HepG2 (cell line): ENCODE data around the gene TMBIM1. TPM values are rescaled to one million over a fixed set of nuclear protein-coding genes. Genes with fewer than 3 reads are reported as not detected.

ENCODE experiments used
- HCFC1 ChIP-seq: fragments of 150-350 bp; IDR thresholded peaks from 2 replicates; pipeline ENCODE4 v1.6.1; 2014; ENCODE audit warnings: low read depth, low read length
- ISL2 ChIP-seq: sonication (generic); formaldehyde crosslinking; IDR thresholded peaks from 2 replicates; pipeline ENCODE4 v1.5.0; 2020; ENCODE audit warnings: missing genetic modification reagents
- SIN3A ChIP-seq: IDR thresholded peaks from 2 replicates; pipeline ENCODE4 v1.6.1; 2011; ENCODE audit warnings: low read depth, mild to moderate bottlenecking, control low read depth, low read length, borderline replicate concordance
- SRSF9 ChIP-seq: fragments of 200-400 bp; formaldehyde crosslinking; IDR thresholded peaks from 2 replicates; pipeline ENCODE4 v1.6.1; 2018; ENCODE audit warnings: borderline replicate concordance, mild to moderate bottlenecking, low read depth, low read length; ENCODE audit not compliant: insufficient read depth, poor library complexity, severe bottlenecking
- TBX2 ChIP-seq: sonication (generic); formaldehyde crosslinking; IDR thresholded peaks from 2 replicates; pipeline ENCODE4 v1.5.0; 2020; ENCODE audit warnings: missing genetic modification reagents, mild to moderate bottlenecking, borderline replicate concordance
- ZFX ChIP-seq: sonication (generic); formaldehyde crosslinking; IDR thresholded peaks from 2 replicates; pipeline ENCODE4 v1.4.0; 2020; ENCODE audit warnings: mild to moderate bottlenecking, low read depth, missing genetic modification reagents, moderate library complexity
- ZNF354B ChIP-seq: sonication (generic); formaldehyde crosslinking; IDR thresholded peaks from 2 replicates; pipeline ENCODE4 v1.8.0; 2022; ENCODE audit warnings: mild to moderate bottlenecking, missing genetic modification reagents
- ZNF564 ChIP-seq: sonication (generic); formaldehyde crosslinking; IDR thresholded peaks from 2 replicates; pipeline ENCODE4 v1.8.1; 2023; ENCODE audit warnings: mild to moderate bottlenecking, missing genetic modification reagents
- ZNF75D ChIP-seq: sonication (generic); formaldehyde crosslinking; IDR thresholded peaks from 2 replicates; pipeline ENCODE4 v1.8.1; 2023; ENCODE audit warnings: missing genetic modification reagents, mild to moderate bottlenecking, borderline replicate concordance
- ZNF781 ChIP-seq: sonication (generic); formaldehyde crosslinking; IDR thresholded peaks from 2 replicates; pipeline ENCODE4 v1.5.1; 2020; ENCODE audit warnings: borderline replicate concordance, mild to moderate bottlenecking, missing genetic modification reagents; ENCODE audit errors: not compliant biosample characterization
- polyA plus RNA-seq, 8 experiments: library from polyadenylated mRNA; depleted of rRNA in 3 of 8; stranded (reverse) in 7 of 8; unstranded in 1 of 8; fragments of >200 nt; fragmentation: Illumina TruSeq in 4 of 8; extraction: Trizol in 4 of 8; gene quantifications; 2 replicates each; pipeline versions ENCODE4 v1.2.1 to v1.2.3, GENCODE V29; 2011 to 2016; ENCODE audit warnings: low read depth in 4 of 8, missing spikeins in 1 of 8, mixed read lengths in 1 of 8; ENCODE audit not compliant: insufficient read depth in 1 of 8
- total RNA-seq, 5 experiments: library from RNA; depleted of rRNA; stranded (reverse); fragments of >200 nt; fragmentation: Illumina TruSeq; extraction: Trizol; gene quantifications; 2 replicates each; pipeline ENCODE4 v1.2.3, GENCODE V29; 2016; ENCODE audit warnings: low read depth in 1 of 5
- TF ChIP-seq, protein P1 (sequence below): sonication (generic); formaldehyde crosslinking; IDR thresholded peaks from 2 replicates; pipeline ENCODE4 v1.4.0; 2020; ENCODE audit warnings: missing genetic modification reagents, mild to moderate bottlenecking, borderline replicate concordance
- TF ChIP-seq, protein P2 (sequence below): sonication (generic); formaldehyde crosslinking; IDR thresholded peaks from 2 replicates; pipeline ENCODE4 v1.4.0; 2020; ENCODE audit warnings: missing genetic modification reagents
- TF ChIP-seq, protein P3 (sequence below): sonication (generic); formaldehyde crosslinking; IDR thresholded peaks from 2 replicates; pipeline ENCODE4 v1.8.0; 2022; ENCODE audit warnings: mild to moderate bottlenecking, missing genetic modification reagents, moderate library complexity
- TF ChIP-seq, protein P4 (sequence below): sonication (generic); formaldehyde crosslinking; IDR thresholded peaks from 2 replicates; pipeline ENCODE4 v1.9.0; 2021; ENCODE audit warnings: missing genetic modification reagents, borderline replicate concordance

TMBIM1 gene
- total and polyA plus RNA-seq, 2 of the 13 experiments (the other 11 are each of a cell fraction or from before 2014, with no cell fraction given), result 127 to 139 TPM

DNA sequence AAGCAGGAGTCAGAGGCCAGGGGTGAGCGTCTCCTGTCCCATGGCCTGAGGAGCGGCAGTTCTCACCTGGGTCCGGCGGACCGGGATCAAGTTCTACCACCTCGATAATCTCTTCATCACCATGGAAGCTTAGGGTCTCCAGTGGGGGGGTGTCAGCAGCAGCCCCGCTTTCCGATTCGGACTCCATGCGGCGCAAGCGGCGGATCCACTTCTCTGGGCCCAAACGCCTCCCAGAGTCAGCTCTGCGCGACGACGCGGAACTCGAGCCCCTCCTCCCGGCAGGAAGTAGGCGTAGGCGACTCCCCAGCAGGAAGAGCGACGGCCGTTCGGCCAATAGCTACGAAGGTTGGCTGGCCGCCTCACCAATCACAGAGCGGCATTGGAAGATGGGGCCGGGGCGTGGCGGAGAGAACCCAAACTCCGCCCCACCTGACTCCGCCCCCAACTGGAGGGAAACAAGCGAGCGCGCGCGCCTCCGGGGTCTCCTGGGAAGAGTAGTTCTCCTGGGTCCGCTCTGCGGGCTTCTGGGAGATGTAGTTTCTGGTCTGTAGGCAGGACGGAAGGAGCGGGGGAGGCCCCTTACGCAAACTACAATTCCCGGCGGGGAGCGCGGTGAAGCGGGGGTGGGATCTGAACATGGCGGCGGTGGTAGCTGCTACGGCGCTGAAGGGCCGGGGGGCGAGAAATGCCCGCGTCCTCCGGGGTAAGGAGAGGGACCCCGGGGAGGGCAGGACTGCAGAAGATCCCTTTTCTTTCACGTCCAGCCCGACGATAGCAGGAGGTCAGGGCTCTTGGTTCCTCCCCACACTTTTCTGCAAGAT lies 22.2 kb downstream of the TMBIM1 start, which contains the start of the genes AAMP and PNKD (continued):
- TF ChIP-seq, protein P1, sequence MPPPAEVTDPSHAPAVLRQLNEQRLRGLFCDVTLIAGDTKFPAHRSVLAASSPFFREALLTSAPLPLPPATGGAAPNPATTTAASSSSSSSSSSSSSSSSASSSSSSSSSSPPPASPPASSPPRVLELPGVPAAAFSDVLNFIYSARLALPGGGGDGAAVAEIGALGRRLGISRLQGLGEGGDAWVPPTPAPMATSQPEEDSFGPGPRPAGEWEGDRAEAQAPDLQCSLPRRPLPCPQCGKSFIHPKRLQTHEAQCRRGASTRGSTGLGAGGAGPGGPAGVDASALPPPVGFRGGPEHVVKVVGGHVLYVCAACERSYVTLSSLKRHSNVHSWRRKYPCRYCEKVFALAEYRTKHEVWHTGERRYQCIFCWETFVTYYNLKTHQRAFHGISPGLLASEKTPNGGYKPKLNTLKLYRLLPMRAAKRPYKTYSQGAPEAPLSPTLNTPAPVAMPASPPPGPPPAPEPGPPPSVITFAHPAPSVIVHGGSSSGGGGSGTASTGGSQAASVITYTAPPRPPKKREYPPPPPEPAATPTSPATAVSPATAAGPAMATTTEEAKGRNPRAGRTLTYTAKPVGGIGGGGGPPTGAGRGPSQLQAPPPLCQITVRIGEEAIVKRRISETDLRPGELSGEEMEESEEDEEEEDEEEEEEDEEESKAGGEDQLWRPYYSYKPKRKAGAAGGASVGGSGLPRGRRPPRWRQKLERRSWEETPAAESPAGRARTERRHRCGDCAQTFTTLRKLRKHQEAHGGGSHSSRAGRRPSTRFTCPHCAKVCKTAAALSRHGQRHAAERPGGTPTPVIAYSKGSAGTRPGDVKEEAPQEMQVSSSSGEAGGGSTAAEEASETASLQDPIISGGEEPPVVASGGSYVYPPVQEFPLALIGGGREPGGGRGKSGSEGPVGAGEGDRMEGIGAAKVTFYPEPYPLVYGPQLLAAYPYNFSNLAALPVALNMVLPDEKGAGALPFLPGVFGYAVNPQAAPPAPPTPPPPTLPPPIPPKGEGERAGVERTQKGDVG (CRISPR knock-in tag), result no peak
- TF ChIP-seq ZNF75D (CRISPR knock-in tag), result no peak
- peak; percentile 47; the same call in 1 of the 2 replicates for TF ChIP-seq SIN3A
- peak; percentile 80 for TF ChIP-seq TBX2 (CRISPR knock-in tag)
- no peak for TF ChIP-seq ZNF354B (CRISPR knock-in tag)
- TF ChIP-seq, protein P2, sequence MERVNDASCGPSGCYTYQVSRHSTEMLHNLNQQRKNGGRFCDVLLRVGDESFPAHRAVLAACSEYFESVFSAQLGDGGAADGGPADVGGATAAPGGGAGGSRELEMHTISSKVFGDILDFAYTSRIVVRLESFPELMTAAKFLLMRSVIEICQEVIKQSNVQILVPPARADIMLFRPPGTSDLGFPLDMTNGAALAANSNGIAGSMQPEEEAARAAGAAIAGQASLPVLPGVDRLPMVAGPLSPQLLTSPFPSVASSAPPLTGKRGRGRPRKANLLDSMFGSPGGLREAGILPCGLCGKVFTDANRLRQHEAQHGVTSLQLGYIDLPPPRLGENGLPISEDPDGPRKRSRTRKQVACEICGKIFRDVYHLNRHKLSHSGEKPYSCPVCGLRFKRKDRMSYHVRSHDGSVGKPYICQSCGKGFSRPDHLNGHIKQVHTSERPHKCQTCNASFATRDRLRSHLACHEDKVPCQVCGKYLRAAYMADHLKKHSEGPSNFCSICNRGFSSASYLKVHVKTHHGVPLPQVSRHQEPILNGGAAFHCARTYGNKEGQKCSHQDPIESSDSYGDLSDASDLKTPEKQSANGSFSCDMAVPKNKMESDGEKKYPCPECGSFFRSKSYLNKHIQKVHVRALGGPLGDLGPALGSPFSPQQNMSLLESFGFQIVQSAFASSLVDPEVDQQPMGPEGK (CRISPR knock-in tag), result peak; percentile 62
- TF ChIP-seq ZNF781 (CRISPR knock-in tag), result peak; percentile 50
- TF ChIP-seq ZFX (CRISPR knock-in tag), result peak; percentile 95
- peak; percentile 99 for TF ChIP-seq HCFC1
- TF ChIP-seq, protein P3, sequence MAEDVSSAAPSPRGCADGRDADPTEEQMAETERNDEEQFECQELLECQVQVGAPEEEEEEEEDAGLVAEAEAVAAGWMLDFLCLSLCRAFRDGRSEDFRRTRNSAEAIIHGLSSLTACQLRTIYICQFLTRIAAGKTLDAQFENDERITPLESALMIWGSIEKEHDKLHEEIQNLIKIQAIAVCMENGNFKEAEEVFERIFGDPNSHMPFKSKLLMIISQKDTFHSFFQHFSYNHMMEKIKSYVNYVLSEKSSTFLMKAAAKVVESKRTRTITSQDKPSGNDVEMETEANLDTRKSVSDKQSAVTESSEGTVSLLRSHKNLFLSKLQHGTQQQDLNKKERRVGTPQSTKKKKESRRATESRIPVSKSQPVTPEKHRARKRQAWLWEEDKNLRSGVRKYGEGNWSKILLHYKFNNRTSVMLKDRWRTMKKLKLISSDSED (CRISPR knock-in tag), result 0 out of 2 replicates have a peak, but pooled peaks have one; percentile 74
- TF ChIP-seq, protein P4, sequence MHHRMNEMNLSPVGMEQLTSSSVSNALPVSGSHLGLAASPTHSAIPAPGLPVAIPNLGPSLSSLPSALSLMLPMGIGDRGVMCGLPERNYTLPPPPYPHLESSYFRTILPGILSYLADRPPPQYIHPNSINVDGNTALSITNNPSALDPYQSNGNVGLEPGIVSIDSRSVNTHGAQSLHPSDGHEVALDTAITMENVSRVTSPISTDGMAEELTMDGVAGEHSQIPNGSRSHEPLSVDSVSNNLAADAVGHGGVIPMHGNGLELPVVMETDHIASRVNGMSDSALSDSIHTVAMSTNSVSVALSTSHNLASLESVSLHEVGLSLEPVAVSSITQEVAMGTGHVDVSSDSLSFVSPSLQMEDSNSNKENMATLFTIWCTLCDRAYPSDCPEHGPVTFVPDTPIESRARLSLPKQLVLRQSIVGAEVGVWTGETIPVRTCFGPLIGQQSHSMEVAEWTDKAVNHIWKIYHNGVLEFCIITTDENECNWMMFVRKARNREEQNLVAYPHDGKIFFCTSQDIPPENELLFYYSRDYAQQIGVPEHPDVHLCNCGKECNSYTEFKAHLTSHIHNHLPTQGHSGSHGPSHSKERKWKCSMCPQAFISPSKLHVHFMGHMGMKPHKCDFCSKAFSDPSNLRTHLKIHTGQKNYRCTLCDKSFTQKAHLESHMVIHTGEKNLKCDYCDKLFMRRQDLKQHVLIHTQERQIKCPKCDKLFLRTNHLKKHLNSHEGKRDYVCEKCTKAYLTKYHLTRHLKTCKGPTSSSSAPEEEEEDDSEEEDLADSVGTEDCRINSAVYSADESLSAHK, result 0 out of 2 replicates have a peak, but pooled peaks have one; percentile 36
- TF ChIP-seq ZNF564 (CRISPR knock-in tag), result peak; percentile 48; the same call in 1 of the 2 replicates
- TF ChIP-seq ISL2 (CRISPR knock-in tag), result 0 out of 2 replicates have a peak, but pooled peaks have one; percentile 59
- TF ChIP-seq SRSF9, result no peak
